GM12874 (cell line): Measurements from ENCODE around the gene PRTN3.

ENCODE experiments used
- TF ChIP-seq, protein P1 (sequence below): IDR thresholded peaks from 2 replicates; pipeline ENCODE4 v1.5.1; 2011; ENCODE audit warnings: low read depth, mild to moderate bottlenecking, control low read depth, low read length, moderate library complexity; ENCODE audit not compliant: insufficient read depth

Gene PRTN3

GRCh38 chr19:858284-858683 is 17.5 kb downstream of the PRTN3 start:
- TF ChIP-seq, protein P1, sequence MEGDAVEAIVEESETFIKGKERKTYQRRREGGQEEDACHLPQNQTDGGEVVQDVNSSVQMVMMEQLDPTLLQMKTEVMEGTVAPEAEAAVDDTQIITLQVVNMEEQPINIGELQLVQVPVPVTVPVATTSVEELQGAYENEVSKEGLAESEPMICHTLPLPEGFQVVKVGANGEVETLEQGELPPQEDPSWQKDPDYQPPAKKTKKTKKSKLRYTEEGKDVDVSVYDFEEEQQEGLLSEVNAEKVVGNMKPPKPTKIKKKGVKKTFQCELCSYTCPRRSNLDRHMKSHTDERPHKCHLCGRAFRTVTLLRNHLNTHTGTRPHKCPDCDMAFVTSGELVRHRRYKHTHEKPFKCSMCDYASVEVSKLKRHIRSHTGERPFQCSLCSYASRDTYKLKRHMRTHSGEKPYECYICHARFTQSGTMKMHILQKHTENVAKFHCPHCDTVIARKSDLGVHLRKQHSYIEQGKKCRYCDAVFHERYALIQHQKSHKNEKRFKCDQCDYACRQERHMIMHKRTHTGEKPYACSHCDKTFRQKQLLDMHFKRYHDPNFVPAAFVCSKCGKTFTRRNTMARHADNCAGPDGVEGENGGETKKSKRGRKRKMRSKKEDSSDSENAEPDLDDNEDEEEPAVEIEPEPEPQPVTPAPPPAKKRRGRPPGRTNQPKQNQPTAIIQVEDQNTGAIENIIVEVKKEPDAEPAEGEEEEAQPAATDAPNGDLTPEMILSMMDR = no peak

- TF ChIP-seq, protein P1 = no peak
Observed at GRCh38 chr19:858868-859843, 18.4 kb downstream of the PRTN3 start, which contains the start of gene CFD. TSS of gene CFD (plus strand) at chr19:859664. CDS start at chr19:859690, 26 bp downstream.

DNA sequence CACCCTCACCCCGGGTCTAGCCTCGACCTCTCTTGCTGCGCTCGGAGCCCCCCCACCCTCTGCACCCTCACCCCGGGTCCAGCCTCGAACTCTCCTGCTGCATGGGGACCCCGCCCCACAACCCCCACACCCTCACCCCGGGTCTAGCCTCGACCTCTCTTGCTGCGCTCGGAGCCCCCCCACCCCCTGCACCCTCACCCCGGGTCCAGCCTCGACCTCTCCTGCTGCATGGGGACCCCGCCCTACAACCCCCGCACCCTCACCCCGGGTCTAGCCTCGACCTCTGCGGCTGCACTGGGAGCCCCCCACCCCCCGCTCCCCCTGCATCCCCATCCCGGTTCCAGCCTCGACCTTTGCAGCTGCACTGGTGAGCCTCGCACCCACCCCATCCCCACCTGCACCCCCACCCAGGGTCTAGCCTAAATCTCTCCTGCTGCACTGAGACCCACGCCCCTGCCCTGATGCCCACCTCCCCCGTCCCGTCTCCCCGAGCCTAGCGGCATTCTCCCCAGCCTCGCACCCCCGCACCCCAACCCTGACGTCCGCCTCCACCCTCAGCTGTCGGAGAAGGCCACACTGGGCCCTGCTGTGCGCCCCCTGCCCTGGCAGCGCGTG is 20.4 kb downstream of the PRTN3 start:
- TF ChIP-seq, protein P1 = no peak

DNA sequence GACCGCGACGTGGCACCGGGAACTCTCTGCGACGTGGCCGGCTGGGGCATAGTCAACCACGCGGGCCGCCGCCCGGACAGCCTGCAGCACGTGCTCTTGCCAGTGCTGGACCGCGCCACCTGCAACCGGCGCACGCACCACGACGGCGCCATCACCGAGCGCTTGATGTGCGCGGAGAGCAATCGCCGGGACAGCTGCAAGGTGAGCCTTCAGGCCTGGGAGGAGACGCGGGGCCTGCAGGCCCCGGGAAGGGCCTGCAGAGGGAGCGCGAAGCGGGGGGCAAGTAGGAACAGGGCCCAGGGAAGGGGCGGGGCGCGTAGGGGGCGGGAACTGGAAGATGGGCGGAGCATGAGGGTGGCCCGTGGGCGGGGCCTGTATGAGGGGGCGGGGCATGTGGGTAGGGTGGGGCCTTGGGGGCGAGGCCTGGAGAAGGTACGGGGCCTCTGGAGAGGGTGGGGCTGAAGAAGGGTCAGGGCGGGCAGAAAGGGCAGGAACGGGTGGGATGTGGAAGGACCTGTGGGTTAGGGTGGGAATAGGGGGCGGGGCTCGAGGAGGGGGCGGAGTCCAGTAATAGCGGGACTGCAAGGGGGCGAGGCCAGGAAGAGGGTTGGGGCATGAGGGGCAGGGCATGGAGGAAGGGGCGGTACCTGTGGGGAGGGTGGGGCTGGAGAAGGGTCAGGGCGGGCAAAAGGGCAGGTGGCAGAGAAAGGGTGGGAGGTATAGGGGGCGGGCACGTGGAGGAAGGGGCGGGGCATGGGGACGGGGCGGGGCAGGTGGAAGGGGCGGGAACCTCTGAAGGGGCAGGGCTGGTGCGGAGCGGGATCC is 21.2 kb downstream of the PRTN3 start:
- TF ChIP-seq, protein P1 = 0 out of 2 replicates have a peak, but pooled peaks have one; percentile 20

DNA sequence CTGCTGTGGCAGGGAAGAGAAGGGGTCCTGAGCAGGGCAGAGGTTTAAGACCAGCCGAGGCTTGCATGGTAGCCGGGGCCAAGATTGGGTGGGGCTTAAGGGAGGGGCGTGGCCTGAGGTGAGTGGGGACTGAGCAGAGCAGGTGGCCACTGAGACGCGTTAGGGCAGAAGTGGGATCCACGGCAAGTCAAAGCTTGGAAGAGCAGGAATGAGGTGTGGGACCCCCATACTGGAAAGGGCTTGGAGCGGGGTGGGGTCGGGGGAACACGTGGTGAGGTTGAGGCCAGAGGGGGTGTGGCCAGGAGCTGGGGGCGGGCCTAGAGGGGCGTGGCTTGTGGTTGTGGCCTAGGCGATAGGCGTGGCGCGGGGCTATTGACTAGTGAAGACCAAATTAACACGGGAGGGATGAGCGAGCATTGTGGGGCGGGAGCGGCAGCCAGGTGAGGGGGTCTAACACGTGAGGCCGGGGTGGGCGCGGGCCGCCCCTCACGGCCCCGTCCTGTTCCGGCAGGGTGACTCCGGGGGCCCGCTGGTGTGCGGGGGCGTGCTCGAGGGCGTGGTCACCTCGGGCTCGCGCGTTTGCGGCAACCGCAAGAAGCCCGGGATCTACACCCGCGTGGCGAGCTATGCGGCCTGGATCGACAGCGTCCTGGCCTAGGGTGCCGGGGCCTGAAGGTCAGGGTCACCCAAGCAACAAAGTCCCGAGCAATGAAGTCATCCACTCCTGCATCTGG is 21.9 kb downstream of the PRTN3 start:
- TF ChIP-seq, protein P1 = no peak

DNA sequence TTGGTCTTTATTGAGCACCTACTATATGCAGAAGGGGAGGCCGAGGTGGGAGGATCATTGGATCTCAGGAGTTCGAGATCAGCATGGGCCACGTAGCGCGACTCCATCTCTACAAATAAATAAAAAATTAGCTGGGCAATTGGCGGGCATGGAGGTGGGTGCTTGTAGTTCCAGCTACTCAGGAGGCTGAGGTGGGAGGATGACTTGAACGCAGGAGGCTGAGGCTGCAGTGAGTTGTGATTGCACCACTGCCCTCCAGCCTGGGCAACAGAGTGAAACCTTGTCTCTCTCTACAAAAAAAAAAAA is 22.5 kb downstream of the PRTN3 start:
- TF ChIP-seq, protein P1 = no peak
